Forelimb muscle (tissue), 1 donor: Measurements from ENCODE around the gene TMTC2. TPM values are rescaled to one million over a fixed set of nuclear protein-coding genes. Genes with fewer than 3 reads are reported as not detected.

Source experiments
- DNase-seq: peaks from one replicate; pipeline ENCODE4 v3.0.0-alpha.2; 2013; ENCODE audit warnings: low read depth
- polyA plus RNA-seq: library from polyadenylated mRNA; unstranded; fragments of 120-200 nt; gene quantifications from one replicate; pipeline ENCODE4 v1.2.1, GENCODE V29; 2013; ENCODE audit not compliant: insufficient read length

TMTC2 gene
- polyA plus RNA-seq, 1 donor, result 13.0 TPM

DNA sequence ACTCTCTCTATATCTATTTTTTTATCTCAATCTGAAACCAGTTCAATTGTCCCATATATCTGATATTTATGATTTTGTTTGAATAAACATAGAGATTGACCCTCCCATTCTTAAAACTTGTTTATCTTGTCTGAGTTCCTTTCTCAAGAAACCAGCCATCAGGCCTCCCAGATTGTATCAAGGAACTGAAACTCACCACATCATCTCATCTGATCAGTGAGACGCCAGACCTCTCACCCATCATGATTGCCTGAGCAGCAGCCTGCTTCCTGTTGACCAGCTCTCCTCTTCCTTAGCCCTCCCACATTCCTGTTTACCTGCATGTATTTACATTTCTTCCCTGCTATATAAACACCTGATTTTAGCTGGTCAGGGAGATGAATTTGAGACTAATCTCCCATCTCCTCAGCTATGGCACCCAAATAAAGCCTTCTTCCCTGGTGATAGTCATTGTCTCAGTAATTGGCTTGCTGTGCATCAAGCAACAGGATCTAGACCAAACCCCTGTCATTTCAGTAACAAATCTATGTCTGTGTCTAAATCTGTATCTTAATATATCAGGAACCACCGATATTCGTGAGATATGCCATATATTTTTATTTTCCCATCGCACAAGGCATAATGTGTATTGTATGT lies 323.6 kb downstream of the TMTC2 start:
- DNase-seq, result no peak

DNA sequence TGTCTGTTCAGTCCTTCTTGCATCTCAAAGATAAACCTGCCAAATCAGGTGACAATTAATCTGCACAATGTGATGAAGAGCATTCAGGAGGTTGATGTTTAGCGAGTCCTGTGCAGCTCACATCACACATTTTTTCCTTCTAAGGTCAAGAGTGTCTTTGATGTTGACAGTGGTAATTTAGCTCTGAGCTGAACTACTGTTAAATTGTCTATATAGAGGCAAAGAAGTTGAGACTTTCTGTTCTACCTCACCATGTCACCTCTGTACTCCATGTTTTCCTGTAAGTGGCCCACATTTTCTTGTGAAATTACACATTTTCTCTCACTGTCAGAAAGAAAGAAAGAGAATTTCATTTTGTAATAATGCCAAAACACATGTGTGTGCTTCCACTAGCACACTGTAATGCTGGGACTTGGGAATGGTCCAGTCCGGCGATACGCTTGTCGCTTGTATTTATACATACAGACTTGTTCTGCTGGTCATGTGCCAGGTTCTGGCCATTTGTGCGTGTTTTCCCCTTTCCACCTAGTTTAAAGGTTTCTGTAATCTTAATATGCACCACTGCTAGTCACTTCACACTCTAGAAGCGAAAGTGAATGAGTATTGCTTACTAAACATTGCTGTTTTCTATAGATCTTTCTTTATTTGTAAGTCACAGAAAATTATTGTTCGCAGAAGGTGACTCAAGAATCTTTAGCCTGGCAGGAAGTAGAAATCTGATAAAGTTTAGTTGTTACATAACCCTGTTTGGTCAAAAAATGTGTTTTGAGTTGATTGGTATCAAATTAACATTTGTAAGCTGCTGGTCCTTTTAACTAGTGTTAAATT lies 328.9 kb downstream of the TMTC2 start:
- DNase-seq, result peak; percentile 40

DNA sequence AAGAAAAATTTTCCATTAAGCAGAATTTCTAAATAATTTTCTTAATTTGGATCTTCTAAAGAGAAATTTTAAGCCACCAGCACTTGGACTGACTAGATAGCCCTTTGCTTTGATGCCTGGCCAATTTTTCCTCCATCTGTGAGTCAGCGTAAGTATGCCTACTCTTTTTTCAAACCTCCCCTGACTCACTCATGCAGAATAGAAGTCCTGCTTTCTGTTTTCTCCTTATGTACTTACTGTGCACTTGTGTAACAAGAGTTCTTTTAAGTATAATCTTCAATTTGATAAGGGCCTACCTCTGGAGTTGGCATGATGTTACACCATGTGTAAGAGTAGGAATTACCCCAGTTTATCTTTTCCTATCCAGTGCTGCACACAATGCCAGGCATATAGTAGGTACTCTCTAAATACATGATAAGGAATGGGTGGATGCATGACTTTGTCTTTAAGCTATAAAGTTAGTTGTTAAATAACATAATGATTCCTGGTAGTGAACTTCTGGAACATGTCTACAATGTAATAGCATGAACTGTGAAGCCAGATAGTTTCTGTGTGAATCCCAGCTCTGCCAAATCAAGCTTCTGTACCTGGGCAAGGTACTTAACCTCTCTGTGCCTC lies 329.6 kb downstream of the TMTC2 start:
- no peak for DNase-seq

DNA sequence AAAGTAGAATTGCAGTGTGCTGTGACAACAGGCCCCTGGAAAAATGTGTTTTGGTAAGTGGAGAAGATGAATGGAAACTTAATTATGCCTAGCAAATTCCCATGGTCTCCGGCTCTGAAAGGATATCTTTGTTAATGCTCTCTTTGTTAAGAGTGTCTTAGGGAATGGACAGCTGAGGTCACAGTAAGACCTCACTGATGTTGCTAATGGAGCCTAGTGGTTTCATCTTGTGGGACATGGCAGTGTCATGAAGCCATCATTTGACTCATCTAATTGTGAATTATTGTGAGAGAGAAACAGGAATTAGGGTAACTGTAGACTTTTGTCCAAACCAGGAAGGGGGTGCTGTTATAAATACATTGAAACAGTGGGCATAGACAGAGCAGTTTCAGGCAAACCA lies 330.3 kb downstream of the TMTC2 start:
- no peak for DNase-seq

DNA sequence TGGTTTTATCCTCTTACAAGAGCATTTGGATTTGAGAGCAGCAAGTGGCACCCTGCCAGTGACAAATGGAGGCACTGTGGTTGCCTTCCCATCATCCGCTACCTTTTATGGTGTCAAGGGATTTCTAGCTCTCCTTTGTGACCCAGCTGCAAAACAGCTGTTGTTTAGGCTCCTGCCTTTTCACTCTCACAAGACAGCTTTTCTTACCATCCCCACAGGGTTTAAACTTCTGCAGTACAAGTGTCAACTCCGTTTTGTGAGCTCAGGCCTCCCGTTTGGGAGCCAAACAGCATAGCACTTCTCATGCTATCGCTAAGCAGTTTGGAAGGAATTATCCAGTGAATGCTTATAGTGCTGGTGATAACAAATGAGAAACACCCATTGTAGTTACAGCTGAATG lies 331.4 kb downstream of the TMTC2 start:
- no peak for DNase-seq

DNA sequence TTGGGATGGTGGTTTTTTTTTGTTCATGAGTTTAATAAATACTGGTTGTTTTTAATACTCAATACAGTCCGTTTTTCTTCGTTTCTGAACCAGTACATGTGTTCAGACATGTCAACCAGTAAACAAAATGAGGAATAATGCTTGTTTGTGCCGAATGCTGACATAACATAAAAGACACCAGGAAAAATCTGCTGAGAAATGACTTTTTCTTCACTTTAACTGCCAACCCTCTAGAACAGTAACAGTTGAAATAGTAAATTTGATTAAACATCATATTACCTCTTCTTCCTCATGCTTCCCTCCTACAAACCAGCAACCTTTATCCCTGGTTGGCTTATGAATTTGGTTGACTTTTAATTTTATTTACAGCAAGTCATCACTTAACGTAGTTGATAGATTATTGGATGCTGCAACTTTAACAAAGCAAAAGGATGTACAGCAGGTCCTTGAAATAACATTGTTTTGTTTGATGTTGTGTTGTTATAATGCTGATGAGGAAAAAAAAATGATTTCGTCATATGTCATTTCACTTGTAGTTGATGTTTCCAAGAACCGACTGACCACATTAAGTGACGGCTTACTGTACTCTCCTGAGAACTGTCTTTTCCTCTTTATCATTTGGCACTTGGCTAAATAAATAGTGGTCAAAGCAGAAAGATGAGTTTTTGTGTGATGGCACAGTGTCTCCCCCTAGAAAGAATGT lies 340.5 kb downstream of the TMTC2 start:
- no peak for DNase-seq

DNA sequence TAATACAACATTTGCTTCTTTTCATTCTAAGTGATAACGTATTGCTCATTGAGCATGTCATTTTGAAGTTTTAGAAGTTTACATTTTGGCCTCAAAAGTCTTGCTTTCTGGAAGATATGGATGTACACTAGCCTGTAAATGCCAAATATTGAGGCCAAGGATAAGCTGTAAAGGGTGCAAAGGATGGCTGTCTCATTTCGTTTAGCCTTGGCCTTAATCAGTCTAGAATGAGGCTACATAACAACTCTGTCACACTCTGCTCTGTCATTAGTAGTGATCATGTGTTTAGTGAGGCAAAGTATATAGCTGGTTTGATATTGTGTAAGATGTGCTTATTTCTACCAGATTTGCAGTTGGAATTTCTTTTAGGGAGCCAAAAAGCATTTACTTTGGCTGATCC lies 344.5 kb downstream of the TMTC2 start:
- no peak for DNase-seq

DNA sequence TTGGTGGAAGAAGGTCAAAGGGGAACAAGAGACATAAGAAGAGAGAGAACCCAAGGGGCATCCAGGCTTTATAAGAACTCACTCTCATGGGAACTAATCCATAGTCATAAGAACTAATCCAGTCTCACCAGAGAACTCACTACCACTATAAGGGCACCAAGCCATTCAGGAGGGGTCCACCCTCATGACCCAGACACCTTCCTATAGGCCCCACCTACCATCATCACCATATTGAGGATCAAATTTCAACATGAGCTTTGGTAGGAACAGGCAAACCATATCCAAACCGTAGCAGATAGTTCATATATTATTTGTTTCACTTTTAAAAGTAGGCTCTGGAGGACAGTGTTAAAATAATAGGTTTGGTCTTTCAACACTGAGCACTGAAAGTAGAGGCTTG lies 350.1 kb downstream of the TMTC2 start:
- no peak for DNase-seq

DNA sequence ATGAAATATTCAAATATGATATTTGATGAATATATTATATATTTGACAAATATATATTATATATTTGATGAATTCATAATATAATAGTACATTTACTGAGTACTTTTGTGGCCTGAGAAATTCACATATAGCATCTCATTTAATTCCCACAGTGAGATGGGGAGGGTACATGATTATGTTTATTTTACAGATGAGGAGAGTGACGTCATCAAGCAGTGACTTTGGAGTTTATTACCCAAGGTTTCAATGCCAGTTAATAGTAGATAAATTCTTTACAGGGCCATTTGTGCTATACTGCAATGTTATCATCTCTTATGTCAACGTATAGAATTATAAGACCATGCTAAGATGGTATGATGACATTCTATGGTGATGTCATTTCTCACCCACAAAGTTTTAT lies 352.7 kb downstream of the TMTC2 start:
- no peak for DNase-seq

DNA sequence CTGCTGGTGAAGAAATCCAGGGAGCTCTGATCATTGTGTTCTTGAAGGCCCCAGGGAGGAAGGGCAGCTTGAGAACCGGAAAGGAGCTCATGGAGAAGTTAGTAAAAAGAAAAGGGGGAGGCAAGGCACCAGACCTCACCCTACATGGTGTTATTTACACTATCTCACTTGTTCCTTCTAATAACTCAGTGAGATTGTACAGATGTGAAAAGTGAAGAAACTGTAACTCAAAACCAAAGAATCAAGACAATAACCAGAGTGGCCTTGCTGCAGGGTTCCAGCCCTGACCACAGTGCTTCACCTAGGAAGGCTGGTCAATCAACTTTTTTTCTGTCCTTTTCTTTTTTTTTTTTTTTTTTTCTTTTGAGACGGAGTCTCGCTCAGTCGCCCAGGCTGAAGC lies 353.6 kb downstream of the TMTC2 start:
- no peak for DNase-seq

DNA sequence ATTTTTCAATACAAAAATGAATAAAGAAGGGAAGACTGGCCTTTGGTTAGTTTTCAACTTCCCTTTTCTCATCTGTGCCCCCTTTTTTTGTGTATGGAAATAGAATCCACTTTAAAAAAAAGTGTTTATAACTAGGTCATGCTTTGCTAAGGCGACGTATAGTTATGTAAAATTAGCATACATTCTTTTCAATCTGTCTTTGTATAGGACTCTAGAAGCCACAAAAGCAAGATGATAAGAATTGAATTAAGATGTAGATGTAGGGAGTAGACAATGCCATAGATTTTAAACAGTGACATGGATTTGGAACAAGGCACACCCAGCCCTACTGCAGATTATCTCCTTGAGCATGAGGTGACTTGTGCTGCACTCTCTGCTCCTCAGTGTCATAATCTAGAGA lies 354.3 kb downstream of the TMTC2 start:
- no peak for DNase-seq

DNA sequence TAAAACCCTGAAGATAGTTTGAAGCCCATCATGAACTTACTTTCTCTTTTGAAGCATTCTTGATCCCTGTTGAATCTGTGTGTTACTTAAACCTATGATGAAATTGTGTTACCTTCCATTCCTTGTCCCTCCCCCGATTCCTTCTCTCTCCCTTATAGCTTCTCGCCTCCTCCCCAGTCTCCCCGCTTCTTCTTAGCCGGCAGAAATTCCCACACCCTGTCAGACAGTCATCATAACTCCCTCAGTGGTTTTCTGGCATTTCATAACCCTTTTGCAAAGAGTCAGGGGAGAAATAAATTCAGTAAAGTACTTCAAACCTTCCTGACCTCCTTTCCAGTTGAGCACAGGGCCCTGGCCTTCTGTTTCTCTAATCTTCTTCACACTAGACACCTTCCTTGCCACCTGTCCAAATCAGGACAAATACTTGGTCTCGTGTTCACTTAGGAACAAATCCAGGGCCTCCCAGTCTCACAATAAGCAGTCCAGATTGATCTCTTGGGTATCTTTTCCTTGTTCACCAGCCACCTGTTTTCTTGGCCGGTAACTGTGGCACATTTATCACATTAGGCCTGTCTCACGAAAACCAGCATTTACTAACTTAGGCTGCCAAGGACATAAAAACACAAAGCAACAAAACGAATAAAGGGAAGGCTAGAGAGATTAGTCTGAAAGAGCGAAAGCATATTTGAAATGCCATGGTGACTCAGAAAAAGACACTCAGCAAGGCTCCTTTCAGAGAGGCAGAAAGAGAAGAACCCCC lies 355.9 kb downstream of the TMTC2 start:
- DNase-seq, result no peak

DNA sequence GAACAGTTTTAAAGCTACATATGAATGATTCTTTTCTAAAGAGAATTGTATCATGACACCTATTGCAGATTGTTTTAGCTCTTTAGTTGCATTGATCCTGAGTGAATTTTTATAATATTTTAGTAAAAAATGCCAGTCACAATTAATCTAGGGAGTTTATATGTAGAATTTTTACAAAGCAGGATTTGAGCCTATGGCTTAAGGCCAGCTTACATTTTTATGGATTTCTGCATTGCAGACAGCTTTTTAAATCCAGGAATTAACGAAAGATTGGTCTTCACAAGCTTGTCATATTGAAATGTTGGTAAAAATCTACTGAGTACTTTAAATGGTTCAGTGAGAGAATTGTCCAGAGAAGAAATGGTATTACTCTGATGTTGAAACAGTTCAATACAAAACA lies 358.0 kb downstream of the TMTC2 start:
- no peak for DNase-seq

DNA sequence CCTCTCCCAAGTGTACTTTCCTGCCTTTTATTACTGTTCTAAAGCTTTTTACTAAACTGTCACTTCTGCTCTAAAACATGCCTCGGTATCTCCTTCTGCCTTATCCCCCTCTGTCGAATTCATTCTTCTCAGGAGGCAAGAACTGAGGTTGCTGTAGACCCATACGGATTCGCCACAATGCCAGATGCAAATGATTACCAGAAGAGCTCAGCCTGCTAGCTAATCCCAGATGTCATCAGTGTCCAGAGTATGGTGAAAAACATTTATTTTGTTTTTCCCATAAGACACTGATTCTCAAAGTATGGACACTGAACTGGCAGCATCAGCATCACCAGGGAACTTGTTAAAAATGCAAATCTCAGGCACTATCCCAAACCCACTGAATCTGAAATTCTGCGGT lies 359.3 kb downstream of the TMTC2 start:
- DNase-seq, result no peak

DNA sequence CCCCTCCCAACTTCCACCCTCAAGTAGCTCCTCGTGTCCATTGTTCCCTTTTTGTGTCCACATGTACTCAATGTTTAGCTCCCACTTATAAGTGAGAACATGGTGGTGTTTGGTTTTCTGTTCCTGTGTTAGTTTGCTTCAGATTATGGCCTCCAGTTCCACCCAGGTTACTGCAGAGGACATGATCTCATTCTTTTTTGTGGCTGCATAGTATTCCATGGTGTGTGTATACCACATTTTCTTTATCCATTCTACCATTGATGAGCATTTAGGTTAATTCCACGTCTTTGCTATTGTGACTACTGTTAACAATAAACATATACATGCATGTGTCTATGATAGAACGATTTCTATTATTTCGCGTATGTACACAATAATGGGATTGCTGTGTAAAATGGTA lies 362.6 kb downstream of the TMTC2 start:
- no peak for DNase-seq

DNA sequence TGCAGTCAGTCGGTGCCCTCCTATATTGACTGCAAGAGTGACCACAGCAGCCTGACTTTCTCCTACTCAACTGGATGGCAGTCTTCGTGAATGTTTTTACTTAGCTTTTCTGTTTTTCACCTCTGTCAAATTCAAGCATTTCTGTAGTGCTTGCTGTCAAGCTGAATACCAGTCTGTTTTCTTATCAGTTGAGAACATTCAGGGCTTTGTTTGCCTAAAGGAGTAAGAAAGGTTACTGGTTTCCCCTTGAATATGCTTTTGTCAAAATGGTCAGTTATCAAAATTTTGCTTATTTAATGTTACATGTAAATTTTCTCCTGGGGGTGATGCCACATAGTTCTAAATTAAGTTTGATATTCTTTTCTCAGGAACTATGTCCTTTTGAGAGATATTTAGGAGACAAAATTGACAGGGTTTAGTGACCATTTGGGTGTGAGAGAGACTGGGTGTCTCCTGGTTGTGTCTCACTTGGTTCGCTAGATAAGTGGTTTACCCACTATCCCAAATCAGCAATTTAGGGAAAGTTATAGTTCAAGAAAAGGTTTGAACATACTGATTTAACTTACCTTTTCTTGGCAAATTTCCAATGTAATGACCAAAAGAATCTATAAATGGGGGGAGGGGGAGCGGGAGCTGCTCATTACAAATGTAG lies 366.3 kb downstream of the TMTC2 start:
- DNase-seq, result no peak

DNA sequence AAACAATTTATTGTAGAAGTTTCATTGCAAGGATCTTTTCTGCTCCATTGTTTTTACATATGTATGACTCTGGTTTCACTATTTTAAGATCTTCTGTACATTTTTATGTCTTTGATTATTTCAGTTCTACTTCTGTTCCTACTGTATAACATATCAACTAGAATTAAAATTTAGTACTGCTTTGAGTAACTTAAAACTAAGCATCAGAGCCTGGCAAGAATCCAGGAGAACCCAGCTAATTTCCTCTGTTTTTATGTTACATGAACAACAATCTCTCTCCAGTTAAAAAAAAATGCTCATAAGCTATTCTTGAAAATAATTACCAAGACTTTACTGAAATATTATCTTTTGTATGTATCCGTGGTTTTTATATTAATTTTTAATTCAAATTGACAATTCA lies 370.7 kb downstream of the TMTC2 start:
- no peak for DNase-seq

DNA sequence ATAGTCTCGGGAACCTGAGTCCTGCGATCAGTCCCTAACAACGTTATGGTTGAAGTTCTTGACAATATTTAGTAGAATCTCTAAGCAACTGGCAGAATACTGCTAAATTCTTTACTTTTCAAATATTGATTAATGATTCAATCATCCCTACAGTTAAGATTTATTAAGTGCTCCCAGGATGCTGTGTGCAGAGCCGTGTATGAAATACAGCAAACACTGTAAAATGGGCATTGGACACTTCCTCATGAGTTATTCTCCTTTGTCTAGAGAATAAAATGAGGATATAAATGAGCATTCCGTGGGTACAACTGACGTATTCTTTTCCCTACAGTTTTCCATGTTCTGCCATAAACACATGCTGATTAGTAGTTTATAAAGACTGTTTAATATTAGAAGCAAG lies 372.4 kb downstream of the TMTC2 start:
- no peak for DNase-seq

DNA sequence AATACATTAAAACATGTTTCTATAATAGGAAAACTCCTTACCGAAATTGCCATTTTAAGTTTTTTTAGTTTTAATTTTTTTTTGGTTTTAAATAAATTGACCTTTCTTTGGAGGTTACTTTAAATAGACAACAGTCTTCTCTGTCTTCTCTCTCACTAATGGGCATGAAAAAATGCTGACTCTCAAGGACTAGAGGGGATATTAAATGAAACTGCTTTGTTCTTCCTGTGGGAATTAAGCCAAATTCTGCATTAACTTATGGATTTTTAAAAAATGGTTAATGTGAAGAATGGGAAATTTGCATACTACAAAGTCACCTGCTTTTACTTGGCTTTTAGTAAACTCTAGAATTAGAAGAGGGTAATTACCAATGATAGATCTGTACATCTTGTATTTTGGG lies 378.9 kb downstream of the TMTC2 start:
- no peak for DNase-seq

DNA sequence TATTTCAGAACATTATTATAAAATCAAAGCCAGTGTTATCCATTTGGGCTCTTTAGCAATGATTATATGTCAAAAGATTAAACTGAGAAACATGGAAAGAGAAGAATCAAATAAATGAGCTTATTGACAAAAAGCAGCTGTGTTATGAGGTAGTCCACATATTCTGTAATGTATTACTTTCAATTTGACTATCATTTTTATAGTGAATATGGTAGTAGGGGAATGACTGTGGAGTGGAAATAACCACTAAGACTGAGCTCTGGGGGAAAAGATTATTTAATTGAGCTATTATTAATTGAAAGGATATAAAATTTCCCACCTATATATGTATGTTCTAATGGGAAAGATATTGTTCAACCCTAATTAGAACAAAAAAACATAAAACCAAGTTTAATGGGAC lies 381.3 kb downstream of the TMTC2 start:
- DNase-seq, result no peak

DNA sequence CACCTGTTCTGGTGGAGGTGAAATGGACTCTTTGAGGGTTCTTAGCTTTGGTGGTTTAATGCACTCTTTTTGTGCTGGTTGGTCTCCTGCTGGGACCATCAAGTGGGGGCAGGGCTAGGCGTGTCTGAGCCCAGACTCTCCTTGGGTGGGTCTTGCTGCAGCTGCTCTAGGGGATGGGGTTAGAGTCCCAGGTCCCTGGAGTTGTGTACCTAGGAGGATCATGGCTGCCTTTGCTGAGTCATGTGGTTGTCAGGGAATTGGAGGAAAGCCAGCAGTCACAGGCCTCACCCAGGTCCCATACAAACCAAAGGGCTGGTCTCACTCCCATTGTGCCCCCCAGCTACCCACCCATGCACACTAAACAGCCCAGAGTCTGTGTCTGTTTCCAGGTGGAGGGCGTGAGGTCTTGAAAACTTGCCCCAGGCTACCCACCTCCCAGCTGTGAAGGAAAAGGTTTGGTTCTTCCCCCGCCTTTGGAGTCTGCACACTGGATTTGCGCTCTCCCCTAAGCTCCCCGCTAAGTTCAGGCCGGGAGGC lies 387.7 kb downstream of the TMTC2 start:
- DNase-seq, result no peak
